ENCODE data around the gene MSI2.

Gene MSI2

GRCh38 chr17:57419940-57420550 is 163.7 kb downstream of the MSI2 start:
- peaks cover 11 to 23% of the 10 kb centered on the region in 2 donors for H3K4me1 ChIP-seq (ENCODE audit: control insufficient read depth in 2 of 2, insufficient read depth in 1 of 2, low read depth in 1 of 2, low read length in 2 of 2)
- no peak overlapping the region for H3K4me3 ChIP-seq (ENCODE audit: low read length in 2 of 2)
- no peak overlapping the region for H3K4ac ChIP-seq (ENCODE audit: low read length)
- H4K91ac ChIP-seq (ENCODE audit: low read depth, low read length, poor library complexity) = no peak overlapping the region
- H2AK5ac ChIP-seq (ENCODE audit: low read depth, low read length) = no peak overlapping the region
- peaks cover 2 to 34% of the 10 kb centered on the region in 2 donors for H3K36me3 ChIP-seq (replicated peaks in 1 of 2; ENCODE audit: control insufficient read depth in 2 of 2, insufficient read depth in 2 of 2, low read length in 2 of 2)
- peaks cover 8% of the 10 kb centered on the region for H3K79me1 ChIP-seq (ENCODE audit: low read depth, low read length)
- DNase-seq (ENCODE audit: low spot score) = no peak
- H2BK5ac ChIP-seq (ENCODE audit: low read length) = no peak overlapping the region
- no peak overlapping the region for H2AFZ ChIP-seq (ENCODE audit: low read length)
- WGBS, 2 donors (ENCODE audit: extremely low coverage in 2 of 2, insufficient read length in 2 of 2, insufficient replicate concordance in 1 of 2) = no CpG with 5 or more reads among the region's 11 CpGs
- no peak overlapping the region for H3K4me2 ChIP-seq (ENCODE audit: insufficient read depth, low read length, poor library complexity, severe bottlenecking)
- no peak overlapping the region for H4K8ac ChIP-seq (ENCODE audit: low read depth, low read length)
- H3K9me3 ChIP-seq (replicated peaks in 1 of 2; ENCODE audit: control insufficient read depth in 2 of 2, insufficient read depth in 1 of 2, low read depth in 1 of 2, low read length in 2 of 2) = peaks cover 2 to 20% of the 10 kb centered on the region in 2 donors
- no peak overlapping the region for H2BK12ac ChIP-seq (ENCODE audit: low read length)
- H3K27ac ChIP-seq (replicated peaks; ENCODE audit: low read length) = no peak overlapping the region
- H3K14ac ChIP-seq (ENCODE audit: low read length) = peak overlapping the region; percentile 31
- H3K18ac ChIP-seq (ENCODE audit: low read length) = no peak overlapping the region
- no peak overlapping the region for H2BK120ac ChIP-seq (ENCODE audit: low read depth, low read length)
- no peak overlapping the region for H3K9ac ChIP-seq (ENCODE audit: low read depth, low read length, poor library complexity)
- H3K23ac ChIP-seq (ENCODE audit: low read depth, low read length, poor library complexity) = no peak overlapping the region
- H3K27me3 ChIP-seq (ENCODE audit: control insufficient read depth in 3 of 3, insufficient read depth in 3 of 3, low read depth in 1 of 3, low read length in 3 of 3) = no peaks in the 10 kb centered on the region
- no peak overlapping the region for H2BK15ac ChIP-seq (ENCODE audit: low read length)

- Histone ChIP-seq H3K27ac (replicated peaks; ENCODE audit: low read length) (no peak overlapping the region), H2BK15ac (ENCODE audit: low read length) (no peak overlapping the region)
- DNase-seq (ENCODE audit: low spot score) = no peak
Observed at GRCh38 chr17:57420734-57421717, 164.7 kb downstream of the MSI2 start.

GRCh38 chr17:57422574-57423164 is 166.3 kb downstream of the MSI2 start:
- no peaks in the 10 kb centered on the region for H3K79me1 ChIP-seq (ENCODE audit: low read depth, low read length)
- no peak overlapping the region for H2BK120ac ChIP-seq (ENCODE audit: low read depth, low read length)
- H2AFZ ChIP-seq (ENCODE audit: low read length) = no peak overlapping the region
- H3K23ac ChIP-seq (ENCODE audit: low read depth, low read length, poor library complexity) = no peak overlapping the region
- peaks cover 0 to 15% of the 10 kb centered on the region in 2 donors for H3K9me3 ChIP-seq (replicated peaks in 1 of 2; ENCODE audit: control insufficient read depth in 2 of 2, insufficient read depth in 1 of 2, low read depth in 1 of 2, low read length in 2 of 2)
- no peak overlapping the region for H3K14ac ChIP-seq (ENCODE audit: low read length)
- H3K4me1 ChIP-seq (ENCODE audit: control insufficient read depth in 2 of 2, insufficient read depth in 1 of 2, low read depth in 1 of 2, low read length in 2 of 2) = peaks cover 11 to 28% of the 10 kb centered on the region in 2 donors
- H2BK12ac ChIP-seq (ENCODE audit: low read length) = no peak overlapping the region
- no peak overlapping the region for H2BK15ac ChIP-seq (ENCODE audit: low read length)
- no peak for DNase-seq (ENCODE audit: low spot score)
- no peak overlapping the region for H3K4me2 ChIP-seq (ENCODE audit: insufficient read depth, low read length, poor library complexity, severe bottlenecking)
- no peak overlapping the region for H2AK5ac ChIP-seq (ENCODE audit: low read depth, low read length)
- no peak overlapping the region for H3K9ac ChIP-seq (ENCODE audit: low read depth, low read length, poor library complexity)
- no peak overlapping the region for H3K27ac ChIP-seq (replicated peaks; ENCODE audit: low read length)
- H2BK5ac ChIP-seq (ENCODE audit: low read length) = no peak overlapping the region
- peaks cover 2 to 21% of the 10 kb centered on the region in 2 donors for H3K36me3 ChIP-seq (replicated peaks in 1 of 2; ENCODE audit: control insufficient read depth in 2 of 2, insufficient read depth in 2 of 2, low read length in 2 of 2)
- no CpG with 5 or more reads among the region's 9 CpGs for WGBS, 2 donors (ENCODE audit: extremely low coverage in 2 of 2, insufficient read length in 2 of 2, insufficient replicate concordance in 1 of 2)
- no peak overlapping the region for H3K4ac ChIP-seq (ENCODE audit: low read length)
- H3K4me3 ChIP-seq (ENCODE audit: low read length in 2 of 2) = no peak overlapping the region
- H4K8ac ChIP-seq (ENCODE audit: low read depth, low read length) = no peak overlapping the region
- H4K91ac ChIP-seq (ENCODE audit: low read depth, low read length, poor library complexity) = no peak overlapping the region
- H3K27me3 ChIP-seq (ENCODE audit: control insufficient read depth in 3 of 3, insufficient read depth in 3 of 3, low read depth in 1 of 3, low read length in 3 of 3) = no peaks in the 10 kb centered on the region
- no peak overlapping the region for H3K18ac ChIP-seq (ENCODE audit: low read length)

More at GRCh38 chr17:57420734-57421717, 164.7 kb downstream of the MSI2 start:
- Histone ChIP-seq H2BK5ac (ENCODE audit: low read length) (no peak overlapping the region), H3K9ac (ENCODE audit: low read depth, low read length, poor library complexity) (no peak overlapping the region), H3K23ac (ENCODE audit: low read depth, low read length, poor library complexity) (no peak overlapping the region), H2BK120ac (ENCODE audit: low read depth, low read length) (no peak overlapping the region), H3K4me1 (ENCODE audit: control insufficient read depth in 2 of 2, insufficient read depth in 1 of 2, low read depth in 1 of 2, low read length in 2 of 2) (peaks cover 9 to 30% of the 10 kb centered on the region in 2 donors), H2AFZ (ENCODE audit: low read length) (no peak overlapping the region), H3K4me2 (ENCODE audit: insufficient read depth, low read length, poor library complexity, severe bottlenecking) (no peak overlapping the region), H3K36me3 (replicated peaks in 1 of 2; ENCODE audit: control insufficient read depth in 2 of 2, insufficient read depth in 2 of 2, low read length in 2 of 2) (peaks cover 2 to 30% of the 10 kb centered on the region in 2 donors), H3K79me1 (ENCODE audit: low read depth, low read length) (peaks cover 6% of the 10 kb centered on the region), H3K27me3 (ENCODE audit: control insufficient read depth in 3 of 3, insufficient read depth in 3 of 3, low read depth in 1 of 3, low read length in 3 of 3) (no peaks in the 10 kb centered on the region), H3K4me3 (ENCODE audit: low read length in 2 of 2) (no peak overlapping the region), H4K8ac (ENCODE audit: low read depth, low read length) (no peak overlapping the region), H2BK12ac (ENCODE audit: low read length) (no peak overlapping the region), H3K9me3 (replicated peaks in 1 of 2; ENCODE audit: control insufficient read depth in 2 of 2, insufficient read depth in 1 of 2, low read depth in 1 of 2, low read length in 2 of 2) (peaks cover 2 to 21% of the 10 kb centered on the region in 2 donors), H4K91ac (ENCODE audit: low read depth, low read length, poor library complexity) (no peak overlapping the region), H3K4ac (ENCODE audit: low read length) (no peak overlapping the region), H3K14ac (ENCODE audit: low read length) (no peak overlapping the region), H2AK5ac (ENCODE audit: low read depth, low read length) (no peak overlapping the region), H3K18ac (ENCODE audit: low read length) (peak overlapping the region; percentile 16)
- no CpG with 5 or more reads among the region's 20 CpGs for WGBS, 2 donors (ENCODE audit: extremely low coverage in 2 of 2, insufficient read length in 2 of 2, insufficient replicate concordance in 1 of 2)

GRCh38 chr17:57423541-57423940 is 167.2 kb downstream of the MSI2 start:
- Histone ChIP-seq H3K4me1 (ENCODE audit: control insufficient read depth in 2 of 2, insufficient read depth in 1 of 2, low read depth in 1 of 2, low read length in 2 of 2) (peaks cover 9 to 19% of the 10 kb centered on the region in 2 donors), H3K79me1 (ENCODE audit: low read depth, low read length) (no peaks in the 10 kb centered on the region), H2BK120ac (ENCODE audit: low read depth, low read length) (no peak overlapping the region), H3K4me2 (ENCODE audit: insufficient read depth, low read length, poor library complexity, severe bottlenecking) (no peak overlapping the region), H3K18ac (ENCODE audit: low read length) (no peak overlapping the region), H3K14ac (ENCODE audit: low read length) (no peak overlapping the region), H4K91ac (ENCODE audit: low read depth, low read length, poor library complexity) (no peak overlapping the region), H2AFZ (ENCODE audit: low read length) (no peak overlapping the region), H4K8ac (ENCODE audit: low read depth, low read length) (no peak overlapping the region), H2BK12ac (ENCODE audit: low read length) (no peak overlapping the region), H2BK5ac (ENCODE audit: low read length) (no peak overlapping the region), H2AK5ac (ENCODE audit: low read depth, low read length) (no peak overlapping the region), H3K4ac (ENCODE audit: low read length) (no peak overlapping the region), H3K9ac (ENCODE audit: low read depth, low read length, poor library complexity) (no peak overlapping the region), H3K27ac (replicated peaks; ENCODE audit: low read length) (no peak overlapping the region), H3K4me3 (ENCODE audit: low read length in 2 of 2) (no peak overlapping the region), H3K9me3 (replicated peaks in 1 of 2; ENCODE audit: control insufficient read depth in 2 of 2, insufficient read depth in 1 of 2, low read depth in 1 of 2, low read length in 2 of 2) (peaks cover 0 to 15% of the 10 kb centered on the region in 2 donors), H3K23ac (ENCODE audit: low read depth, low read length, poor library complexity) (no peak overlapping the region), H2BK15ac (ENCODE audit: low read length) (no peak overlapping the region), H3K27me3 (ENCODE audit: control insufficient read depth in 3 of 3, insufficient read depth in 3 of 3, low read depth in 1 of 3, low read length in 3 of 3) (no peaks in the 10 kb centered on the region), H3K36me3 (replicated peaks in 1 of 2; ENCODE audit: control insufficient read depth in 2 of 2, insufficient read depth in 2 of 2, low read length in 2 of 2) (peaks cover 2 to 21% of the 10 kb centered on the region in 2 donors)
- DNase-seq (ENCODE audit: low spot score) = no peak
- no CpG with 5 or more reads among the region's 6 CpGs for WGBS, 2 donors (ENCODE audit: extremely low coverage in 2 of 2, insufficient read length in 2 of 2, insufficient replicate concordance in 1 of 2)

Measured in neuronal stem cell (in vitro differentiated cells).